SH-SY5Y (cell line): ENCODE measurements around the gene DIDO1.

Source experiments
- GATA2 ChIP-seq: IDR thresholded peaks from 2 replicates; pipeline ENCODE4 v1.6.1; 2011; ENCODE audit warnings: mild to moderate bottlenecking, low read depth, low read length
- GATA3 ChIP-seq: IDR thresholded peaks from 2 replicates; pipeline ENCODE4 v1.6.1; 2011; ENCODE audit warnings: low read depth, mild to moderate bottlenecking, low read length, moderate library complexity

- TF ChIP-seq GATA3 (no peak), GATA2 (no peak)
Observed at GRCh38 chr20:62884556-62884955, 41.7 kb downstream of the DIDO1 start.
